ENCODE results near the gene MMP7. TPM values are rescaled to one million over a fixed set of nuclear protein-coding genes. Genes with fewer than 3 reads are reported as not detected.

MMP7 gene
- polyA plus RNA-seq, 1 donor from 2014 or later, result not detected

DNA sequence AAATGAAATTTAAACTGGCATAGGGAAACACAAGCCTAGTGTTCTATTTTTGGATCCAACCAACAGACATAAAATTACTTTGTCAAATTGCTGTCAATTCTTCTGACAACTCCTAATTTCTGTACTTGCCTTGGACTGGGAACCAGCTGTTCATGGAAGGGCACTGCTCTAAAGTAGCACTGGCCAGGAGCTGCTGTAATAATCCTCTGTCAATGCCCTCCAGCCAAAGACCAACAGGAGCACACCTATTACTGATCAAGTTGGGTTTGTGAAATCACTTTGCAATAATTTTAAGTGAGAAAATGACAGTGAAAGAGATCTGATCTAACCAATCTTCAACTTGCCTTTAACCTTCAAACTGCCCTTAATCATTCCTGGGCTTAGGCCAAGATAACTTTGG lies 59.1 kb downstream of the MMP7 start:
- Mint-ChIP-seq H3K36me3 (peaks cover 6% of the 10 kb centered on the region), H3K27ac (no peak overlapping the region), H3K27me3 (peaks cover 18% of the 10 kb centered on the region), H3K4me3 (no peak overlapping the region), H3K4me1 (peaks cover 13 to 20% (median 19%) of the 10 kb centered on the region in 3 donors), H3K9me3 (no peaks in the 10 kb centered on the region)

Other genes starting within 250 kb of the MMP7 start
- 158 TPM for gene BIRC3, start 213.3 kb downstream of the MMP7 start, polyA plus RNA-seq
- gene BIRC2, start 183.5 kb downstream of the MMP7 start, polyA plus RNA-seq, result 28.4 TPM
- 179 TPM for gene TMEM123, start 78.0 kb downstream of the MMP7 start, polyA plus RNA-seq
- not detected for gene MMP20, start 94.6 kb upstream of the MMP7 start, polyA plus RNA-seq
- not detected for gene MMP27, start 175.0 kb upstream of the MMP7 start, polyA plus RNA-seq
- gene MMP8, start 194.2 kb upstream of the MMP7 start, polyA plus RNA-seq, result not detected
- not detected for gene MMP10, start 249.9 kb upstream of the MMP7 start, polyA plus RNA-seq

Measured in IgD-negative memory B cell (primary cell).